ENCODE measurements around the gene RFWD3. TPM values are rescaled to one million over a fixed set of nuclear protein-coding genes. Genes with fewer than 3 reads are reported as not detected.

Gene RFWD3
- total and polyA plus RNA-seq, 2 of the 4 experiments (the other 2 are of a cell fraction), result 16.7 to 27.6 TPM

GRCh38 chr16:74682556-74682955 lies 15.9 kb upstream of the RFWD3 start:
- H2AFZ ChIP-seq (replicated peaks; ENCODE audit: low read length, poor library complexity), result no peak overlapping the region
- no peak overlapping the region for H3K27ac ChIP-seq (ENCODE audit: insufficient read depth, low read length)
- H3K79me1 ChIP-seq (ENCODE audit: low read depth in 1 of 2, low read length in 2 of 2), result no peaks in the 10 kb centered on the region
- H4K20me1 ChIP-seq (ENCODE audit: insufficient read depth, low read length), result no peaks in the 10 kb centered on the region
- no peak overlapping the region for H3K56ac ChIP-seq (ENCODE audit: extremely low read depth, insufficient read depth, low read length)
- peaks cover 3% of the 10 kb centered on the region for H3K36me3 ChIP-seq (ENCODE audit: control insufficient read depth, insufficient read depth, low read length)
- H2AK9ac ChIP-seq (replicated peaks; ENCODE audit: low read depth, low read length, poor library complexity), result no peak overlapping the region
- intact Hi-C loops (cut with micrococcal nuclease), result no loop called here
- H3K4me1 ChIP-seq (ENCODE audit: control insufficient read depth, insufficient read depth, low read length), result no peaks in the 10 kb centered on the region
- no peak for TF ChIP-seq MXI1 (IDR thresholded peaks at IDR 0.05; ENCODE audit: borderline replicate concordance, low read depth, low read length)
- TF ChIP-seq RFX5 (IDR thresholded peaks at IDR 0.05; ENCODE audit: low read depth, low read length), result no peak
- TF ChIP-seq USF2 (IDR thresholded peaks at IDR 0.05; ENCODE audit: low read depth, low read length), result no peak
- TF ChIP-seq SMC3 (IDR thresholded peaks at IDR 0.05; ENCODE audit: low read depth, low read length), result no peak
- no peak for TF ChIP-seq POLR2A (IDR thresholded peaks at IDR 0.05; ENCODE audit: low read depth, low read length)
- no peak overlapping the region for H3K14ac ChIP-seq (replicated peaks; ENCODE audit: low read depth, low read length)
- in situ Hi-C loops (cut with MboI; ENCODE audit: low sequenced_read_pairs), result no loop called here
- no peaks in the 10 kb centered on the region for H3K9me1 ChIP-seq (ENCODE audit: insufficient read depth, low read length)
- H3K18ac ChIP-seq (ENCODE audit: low read depth, low read length), result no peak overlapping the region
- no peak overlapping the region for H4K8ac ChIP-seq (ENCODE audit: low read depth in 2 of 2, low read length in 2 of 2)
- ChIA-PET CTCF (no interaction called here), POLR2A (ENCODE audit: unreplicated experiment) (no interaction called here)
- no peaks in the 10 kb centered on the region for H3K27me3 ChIP-seq (ENCODE audit: control insufficient read depth, insufficient read depth, low read length)
- no peak for DNase-seq
- no peak overlapping the region for H3K23ac ChIP-seq (ENCODE audit: low read depth, low read length)
- WGBS, 2 experiments (ENCODE audit: extremely low coverage in 2 of 2, insufficient read length in 1 of 2), result no CpG with 5 or more reads among the region's 11 CpGs
- no peak overlapping the region for H2BK5ac ChIP-seq (ENCODE audit: low read depth, low read length, poor library complexity, severe bottlenecking)
- H4K5ac ChIP-seq (ENCODE audit: low read depth, low read length), result no peak overlapping the region
- H4K91ac ChIP-seq (ENCODE audit: insufficient read depth, low read depth, low read length), result no peak overlapping the region
- no peak overlapping the region for H2AK5ac ChIP-seq (ENCODE audit: low read depth, low read length)
- no peak overlapping the region for H3K4me3 ChIP-seq (ENCODE audit: insufficient read depth, low read depth, low read length)
- dilution Hi-C loops (cut with HindIII; ENCODE audit: low sequenced_read_pairs, unreplicated experiment), result no loop called here
- H2BK20ac ChIP-seq (ENCODE audit: low read depth, low read length), result no peak overlapping the region
- no peak for ATAC-seq (ENCODE audit: low read depth)
- no TSS peak for BruUV-seq (replicated peaks)
- no peaks in the 10 kb centered on the region for H3K9me3 ChIP-seq (ENCODE audit: control insufficient read depth, insufficient read depth, low read length)
- no peak overlapping the region for H2BK120ac ChIP-seq (ENCODE audit: low read depth, low read length)
- no peak overlapping the region for H3K9ac ChIP-seq (ENCODE audit: low read depth, low read length)
- no peak overlapping the region for H3K4me2 ChIP-seq (ENCODE audit: low read depth, low read length)
- no peak overlapping the region for H2BK15ac ChIP-seq (ENCODE audit: low read depth, low read length)
- no peak overlapping the region for H3K4ac ChIP-seq (ENCODE audit: low read depth, low read length)

Data from IMR-90 (cell line).